Activated T-cell treated with anti-CD3 and anti-CD28 coated beads, Interleukin-2, amount 50 U/mL, for 72 hours (primary cell): ENCODE data around the gene LONRF2. TPM values are rescaled to one million over a fixed set of nuclear protein-coding genes. Genes with fewer than 3 reads are reported as not detected.

Source experiments
- ATAC-seq, 2 donors: fragments of 150-1000 bp; cut with Tn5 transposase; replicated peaks in 1 of 2; 2 replicates each; pipeline ENCODE4 v1.10.0; 2021; ENCODE audit warnings: moderate library complexity in 2 of 2, mild to moderate bottlenecking in 1 of 2
- DNase-seq, 2 donors: peaks; one replicate each; pipeline ENCODE4 v3.0.0; 2021 to 2022; ENCODE audit warnings: mixed read lengths in 1 of 2
- H3K27ac Mint-ChIP-seq: one replicate; pipeline ENCODE4 v1.8.0; 2022; ENCODE audit warnings: mild to moderate bottlenecking, moderate library complexity, mixed read lengths
- H3K27me3 Mint-ChIP-seq: one replicate; pipeline ENCODE4 v1.8.0; 2022; ENCODE audit warnings: low read depth, mixed read lengths
- H3K36me3 Mint-ChIP-seq, 2 donors: one replicate each; pipeline ENCODE4 v1.8.0; 2022; ENCODE audit warnings: mixed read lengths in 2 of 2, mild to moderate bottlenecking in 1 of 2; ENCODE audit not compliant: insufficient read depth in 2 of 2
- H3K4me1 Mint-ChIP-seq: one replicate; pipeline ENCODE4 v1.8.0; 2022; ENCODE audit warnings: low read depth, mixed read lengths
- H3K4me3 Mint-ChIP-seq, 2 donors: one replicate each; pipeline ENCODE4 v1.8.0; 2022; ENCODE audit warnings: mild to moderate bottlenecking in 2 of 2, mixed read lengths in 2 of 2, moderate library complexity in 2 of 2
- H3K9me3 Mint-ChIP-seq, 2 donors: one replicate each; pipeline ENCODE4 v1.8.0; 2022; ENCODE audit warnings: mixed read lengths in 2 of 2
- total RNA-seq, 2 donors: library from RNA; stranded (reverse); gene quantifications; one replicate each; pipeline ENCODE4 v1.2.3, GENCODE V29; 2022

The LONRF2 gene
- total RNA-seq, 2 donors from 2014 or later = 0.10 to 0.25 TPM

- no peak overlapping the region for H3K4me3 Mint-ChIP-seq
- H3K27me3 Mint-ChIP-seq = no peaks in the 10 kb centered on the region
- no peaks in the 10 kb centered on the region for H3K9me3 Mint-ChIP-seq
- H3K4me1 Mint-ChIP-seq = no peaks in the 10 kb centered on the region
- no peak overlapping the region for H3K27ac Mint-ChIP-seq
- no peaks in the 10 kb centered on the region for H3K36me3 Mint-ChIP-seq
- DNase-seq (no peak), ATAC-seq (no peak)
Measured at GRCh38 chr2:100293341-100294161, 28.8 kb downstream of the LONRF2 start.

GRCh38 chr2:100292022-100292580 is 30.2 kb downstream of the LONRF2 start:
- H3K36me3 Mint-ChIP-seq = no peaks in the 10 kb centered on the region
- DNase-seq (peak; percentile 42 to 57), ATAC-seq (peak; percentile 60 to 67)
- no peaks in the 10 kb centered on the region for H3K9me3 Mint-ChIP-seq
- no peak overlapping the region for H3K27ac Mint-ChIP-seq
- H3K4me1 Mint-ChIP-seq = no peaks in the 10 kb centered on the region
- peaks cover 6% of the 10 kb centered on the region for H3K27me3 Mint-ChIP-seq
- no peak overlapping the region for H3K4me3 Mint-ChIP-seq

GRCh38 chr2:100291152-100291970 is 30.9 kb downstream of the LONRF2 start:
- peaks cover 10% of the 10 kb centered on the region for H3K27me3 Mint-ChIP-seq
- H3K27ac Mint-ChIP-seq = no peak overlapping the region
- H3K9me3 Mint-ChIP-seq = no peaks in the 10 kb centered on the region
- H3K4me1 Mint-ChIP-seq = no peaks in the 10 kb centered on the region
- H3K36me3 Mint-ChIP-seq = no peaks in the 10 kb centered on the region
- peak; percentile 66 to 74 for DNase-seq
- ATAC-seq = peak; percentile 95 to 98
- H3K4me3 Mint-ChIP-seq = no peak overlapping the region

- ATAC-seq (no peak), DNase-seq (no peak)
- Mint-ChIP-seq H3K4me3 (no peak overlapping the region), H3K4me1 (no peaks in the 10 kb centered on the region), H3K9me3 (no peaks in the 10 kb centered on the region), H3K36me3 (no peaks in the 10 kb centered on the region), H3K27me3 (peaks cover 16% of the 10 kb centered on the region), H3K27ac (no peak overlapping the region)
Measured at GRCh38 chr2:100290718-100291151, 31.6 kb downstream of the LONRF2 start.

- ATAC-seq (peak in 1 of 2 donors; percentile 60), DNase-seq (no peak)
- Mint-ChIP-seq H3K4me3 (no peak overlapping the region), H3K36me3 (no peaks in the 10 kb centered on the region), H3K4me1 (no peaks in the 10 kb centered on the region), H3K27ac (no peak overlapping the region), H3K27me3 (peaks cover 22% of the 10 kb centered on the region), H3K9me3 (no peaks in the 10 kb centered on the region)
Measured at GRCh38 chr2:100289020-100289419, 33.3 kb downstream of the LONRF2 start.

- no peak for DNase-seq
- Mint-ChIP-seq H3K27me3 (peaks cover 32% of the 10 kb centered on the region), H3K27ac (no peak overlapping the region), H3K4me1 (peaks cover 5% of the 10 kb centered on the region), H3K9me3 (no peaks in the 10 kb centered on the region), H3K36me3 (no peaks in the 10 kb centered on the region), H3K4me3 (no peak overlapping the region)
- ATAC-seq = no peak
Measured at GRCh38 chr2:100286318-100286717, 36.0 kb downstream of the LONRF2 start.

GRCh38 chr2:100285691-100286090 is 36.6 kb downstream of the LONRF2 start:
- no peak overlapping the region for H3K4me3 Mint-ChIP-seq
- no peaks in the 10 kb centered on the region for H3K36me3 Mint-ChIP-seq
- H3K4me1 Mint-ChIP-seq = peaks cover 8% of the 10 kb centered on the region
- no peaks in the 10 kb centered on the region for H3K9me3 Mint-ChIP-seq
- H3K27me3 Mint-ChIP-seq = peaks cover 37% of the 10 kb centered on the region
- DNase-seq (no peak), ATAC-seq (no peak)
- H3K27ac Mint-ChIP-seq = no peak overlapping the region

GRCh38 chr2:100285011-100285410 is 37.3 kb downstream of the LONRF2 start:
- DNase-seq = no peak
- H3K27ac Mint-ChIP-seq = no peak overlapping the region
- H3K27me3 Mint-ChIP-seq = peaks cover 41% of the 10 kb centered on the region
- no peak for ATAC-seq
- H3K4me3 Mint-ChIP-seq = no peak overlapping the region
- H3K36me3 Mint-ChIP-seq = no peaks in the 10 kb centered on the region
- peaks cover 8% of the 10 kb centered on the region for H3K4me1 Mint-ChIP-seq
- no peaks in the 10 kb centered on the region for H3K9me3 Mint-ChIP-seq

- Mint-ChIP-seq H3K27me3 (peaks cover 46% of the 10 kb centered on the region), H3K4me3 (peak overlapping the region in 1 of 2 donors; percentile 42), H3K36me3 (no peaks in the 10 kb centered on the region), H3K4me1 (peaks cover 8% of the 10 kb centered on the region), H3K27ac (no peak overlapping the region), H3K9me3 (no peaks in the 10 kb centered on the region)
- DNase-seq = no peak
- no peak for ATAC-seq
Measured at GRCh38 chr2:100283724-100284501, 38.4 kb downstream of the LONRF2 start.

GRCh38 chr2:100281521-100282438 is 40.5 kb downstream of the LONRF2 start:
- Mint-ChIP-seq H3K36me3 (no peaks in the 10 kb centered on the region), H3K4me1 (peaks cover 8% of the 10 kb centered on the region), H3K4me3 (no peak overlapping the region), H3K9me3 (no peaks in the 10 kb centered on the region), H3K27me3 (peaks cover 44% of the 10 kb centered on the region), H3K27ac (no peak overlapping the region)
- ATAC-seq = no peak
- DNase-seq = no peak

- no peak overlapping the region for H3K4me3 Mint-ChIP-seq
- DNase-seq (no peak), ATAC-seq (no peak)
- H3K27me3 Mint-ChIP-seq = peaks cover 28% of the 10 kb centered on the region
- H3K36me3 Mint-ChIP-seq = no peaks in the 10 kb centered on the region
- no peak overlapping the region for H3K27ac Mint-ChIP-seq
- no peaks in the 10 kb centered on the region for H3K9me3 Mint-ChIP-seq
- peaks cover 8% of the 10 kb centered on the region for H3K4me1 Mint-ChIP-seq
Measured at GRCh38 chr2:100279586-100280534, 42.4 kb downstream of the LONRF2 start.
